ENCODE measurements around the gene CACNA1C.

- TF ChIP-seq CTCF (IDR thresholded peaks at IDR 0.05; ENCODE audit: borderline replicate concordance, extremely low read depth, low read length, poor library complexity, severe bottlenecking): no peak
- TF ChIP-seq EZH2 (IDR thresholded peaks at IDR 0.05; ENCODE audit: borderline replicate concordance, low read depth, low read length, severe bottlenecking): no peak
Measured at GRCh38 chr12:2286047-2286446, 233.3 kb downstream of the CACNA1C start.

Measured in DND-41 (cell line).